SK-N-DZ (cell line): ENCODE data around the gene NGEF. TPM values are rescaled to one million over a fixed set of nuclear protein-coding genes. Genes with fewer than 3 reads are reported as not detected.
A peak's percentile ranks its signal among the peaks of the same experiment; 100 is the strongest.
"Not testable (repeated sequence)": the region's sequence is repeated elsewhere in the genome, so short reads cannot be mapped to it uniquely, and the experiment has no call there.

Experiments
- DNase-seq: peaks from one replicate; pipeline ENCODE4 v3.0.0-alpha.2; 2015; ENCODE audit warnings: low spot score
- polyA plus RNA-seq, 2 experiments: library from polyadenylated mRNA; depleted of rRNA; stranded (reverse); fragments of >200 nt; gene quantifications; 2 replicates each; pipeline ENCODE4 v1.2.3, GENCODE V29; 2014

Gene NGEF
- polyA plus RNA-seq (2014; cell fraction: cytosol; rRNA removed) = 0.56 and 1.4 TPM in 2 replicates
- polyA plus RNA-seq (2014; cell fraction: nucleus; rRNA removed) = 0.05 and 0.57 TPM in 2 replicates

DNA sequence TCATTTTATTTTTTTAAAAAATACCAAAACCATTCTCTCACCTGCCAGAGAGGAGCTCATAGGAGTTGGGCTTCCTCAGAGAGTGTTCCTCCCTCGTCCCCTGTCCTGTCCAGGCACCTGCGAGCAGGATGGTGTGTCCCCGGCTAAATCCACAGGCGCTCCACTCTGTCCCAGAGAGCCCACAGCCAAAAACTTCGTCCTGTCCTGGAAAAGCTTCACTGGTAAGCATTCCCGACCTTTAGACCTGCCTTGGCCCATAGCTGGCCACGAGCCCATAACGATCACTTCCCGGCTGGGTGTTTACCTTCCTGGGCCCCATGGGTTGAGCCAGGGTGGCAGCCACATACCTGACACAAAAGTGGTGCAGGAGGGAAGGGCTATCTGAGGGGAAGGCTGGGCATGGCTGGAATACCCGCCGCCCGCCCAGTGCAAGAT lies at the start of gene NGEF:
NGEF (minus strand) TSS at position 230 of the 435 bp plus-strand sequence. CDS start 38,366 bp downstream, outside the sequence.
- no peak for DNase-seq

DNA sequence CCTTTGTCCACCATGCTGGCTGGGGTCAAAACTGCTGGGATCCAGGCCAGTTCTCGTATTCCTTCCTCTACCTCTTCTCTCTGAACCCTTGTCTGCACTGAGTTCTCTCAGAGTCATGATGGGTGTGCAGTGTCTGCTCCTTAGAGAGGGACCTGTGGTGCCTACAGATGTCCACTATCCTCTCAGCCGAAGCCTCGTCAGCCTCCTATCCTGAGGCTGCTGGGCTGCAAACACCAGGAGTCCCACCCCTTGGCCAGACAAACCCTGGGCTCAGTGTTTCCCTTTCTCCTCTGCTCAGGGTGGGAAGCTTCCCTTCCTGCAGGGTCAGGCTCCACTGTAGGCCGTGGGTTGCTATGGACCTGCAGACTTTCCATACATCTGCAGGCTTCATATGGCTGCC lies 49.4 kb upstream of the NGEF start:
- DNase-seq = no peak

- DNase-seq = peak; percentile 9
Measured at GRCh38 chr2:233061591-233062450, 48.8 kb upstream of the NGEF start.

- no peak for DNase-seq
Measured at GRCh38 chr2:233060980-233061590, 48.0 kb upstream of the NGEF start.

DNA sequence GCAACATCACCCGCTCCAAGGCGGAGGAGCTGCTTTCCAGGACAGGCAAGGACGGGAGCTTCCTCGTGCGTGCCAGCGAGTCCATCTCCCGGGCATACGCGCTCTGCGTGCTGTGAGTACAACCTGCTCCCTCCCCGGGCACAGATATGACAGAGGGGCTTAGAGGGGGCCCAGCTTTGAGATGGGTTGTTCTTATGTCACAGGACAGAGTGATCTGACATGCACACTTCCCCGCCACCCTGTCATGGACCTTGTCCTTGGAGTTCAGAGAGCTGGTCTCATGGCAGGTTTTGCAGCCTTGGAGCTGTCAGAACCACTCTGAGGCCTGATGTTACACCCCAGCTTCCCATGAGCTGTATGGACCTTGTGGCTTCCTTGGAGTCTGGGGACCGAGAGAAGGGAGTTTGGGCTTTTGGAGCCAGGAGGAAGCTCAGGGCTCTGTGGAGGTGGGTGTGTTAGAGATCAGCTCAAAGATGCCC lies 47.5 kb upstream of the NGEF start:
- no peak for DNase-seq

DNA sequence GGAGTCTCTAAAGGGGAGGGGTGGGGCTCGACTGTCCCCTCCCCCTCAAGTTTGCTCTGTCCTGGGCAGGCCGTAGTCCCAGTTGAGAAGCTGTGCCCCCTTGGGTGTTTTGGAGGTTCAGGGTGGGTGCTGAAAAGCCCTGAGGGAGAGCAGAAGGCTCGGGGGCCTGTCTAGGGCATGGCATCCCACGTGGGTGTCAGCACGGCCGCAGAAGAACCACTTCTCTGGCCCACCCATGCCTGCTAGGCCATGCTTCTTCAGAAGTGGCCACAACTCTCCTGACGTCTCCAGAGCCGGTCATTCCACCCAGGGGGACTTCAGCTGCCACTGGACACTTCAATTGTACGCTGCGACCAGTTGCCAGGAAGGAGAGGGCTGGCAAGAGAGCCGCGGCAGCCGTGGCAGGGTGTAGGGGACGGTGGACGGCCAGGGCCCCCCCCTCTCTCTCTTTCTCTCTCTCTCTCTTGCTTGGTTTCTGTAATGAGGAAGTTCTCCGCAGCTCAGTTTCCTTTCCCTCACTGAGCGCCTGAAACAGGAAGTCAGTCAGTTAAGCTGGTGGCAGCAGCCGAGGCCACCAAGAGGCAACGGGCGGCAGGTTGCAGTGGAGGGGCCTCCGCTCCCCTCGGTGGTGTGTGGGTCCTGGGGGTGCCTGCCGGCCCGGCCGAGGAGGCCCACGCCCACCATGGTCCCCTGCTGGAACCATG lies 46.9 kb upstream of the NGEF start, which contains the start of gene INPP5D:
INPP5D (plus strand) TSS at position 546 of the 704 bp plus-strand sequence; CDS start at position 683, 137 bp downstream.
- no peak for DNase-seq

DNA sequence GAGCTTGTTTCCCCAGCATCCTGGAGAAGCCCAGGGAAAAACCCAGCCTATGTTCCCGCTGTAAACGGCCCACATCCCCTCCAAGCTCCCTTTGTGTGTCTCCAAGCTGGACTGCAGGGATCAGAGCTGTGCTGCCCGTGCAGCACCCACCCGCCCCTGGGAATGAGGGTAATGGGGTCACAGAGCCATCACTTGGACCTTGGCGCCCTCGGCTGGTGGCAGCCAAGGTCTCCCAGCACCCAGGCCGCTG lies 46.4 kb upstream of the NGEF start:
- DNase-seq = no peak

- no peak for DNase-seq
Measured at GRCh38 chr2:233058717-233059546, 45.9 kb upstream of the NGEF start.

DNA sequence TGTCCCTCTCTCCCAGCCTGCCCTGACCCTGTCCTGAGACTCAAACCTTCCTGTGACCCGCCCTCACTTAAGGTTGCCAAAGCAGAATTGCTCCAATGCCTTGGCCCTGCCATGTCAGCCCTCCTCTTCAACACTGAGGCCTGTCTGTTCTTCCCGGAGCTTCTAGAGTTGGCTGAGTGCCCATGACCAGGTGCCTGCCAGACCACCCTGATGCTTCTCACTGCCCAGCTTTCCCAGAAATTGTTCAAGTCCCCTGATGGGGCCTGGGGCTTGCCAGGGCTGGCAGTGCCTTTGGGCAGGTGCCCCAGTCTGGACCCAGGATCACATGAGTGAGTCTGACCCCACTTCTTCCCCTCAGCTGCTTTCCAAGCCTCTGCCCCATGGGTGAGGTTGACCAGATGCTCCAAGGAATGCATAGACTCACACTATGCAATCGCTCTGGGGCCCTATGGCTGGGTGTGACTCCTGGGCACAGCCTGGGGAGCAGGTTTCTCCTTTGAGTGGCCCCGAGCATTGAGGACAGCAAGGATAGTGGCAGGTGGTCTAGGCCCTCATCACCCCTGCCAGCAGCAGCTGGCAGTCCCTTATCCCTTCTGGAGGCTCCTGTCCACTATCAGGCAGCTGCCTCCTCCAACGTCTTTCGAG lies 44.0 kb upstream of the NGEF start:
- DNase-seq = no peak

DNA sequence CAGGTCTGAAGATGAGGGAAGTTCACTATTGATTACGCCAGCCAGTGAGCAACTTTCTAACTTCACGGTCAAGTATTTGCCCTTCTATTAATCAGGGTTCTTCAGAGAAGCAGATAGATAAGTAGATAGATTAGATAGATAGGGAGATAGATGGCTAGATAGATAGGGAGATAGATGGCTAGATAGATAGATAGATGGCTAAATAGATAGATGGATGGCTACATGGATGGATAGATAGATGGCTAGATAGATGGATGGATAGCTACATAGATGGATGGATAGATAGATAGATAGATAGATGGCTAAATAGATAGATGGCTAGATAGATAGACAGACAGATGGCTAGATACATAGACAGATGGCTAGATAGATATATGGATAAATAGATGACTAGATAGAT lies 42.3 kb upstream of the NGEF start:
- DNase-seq = no peak

DNA sequence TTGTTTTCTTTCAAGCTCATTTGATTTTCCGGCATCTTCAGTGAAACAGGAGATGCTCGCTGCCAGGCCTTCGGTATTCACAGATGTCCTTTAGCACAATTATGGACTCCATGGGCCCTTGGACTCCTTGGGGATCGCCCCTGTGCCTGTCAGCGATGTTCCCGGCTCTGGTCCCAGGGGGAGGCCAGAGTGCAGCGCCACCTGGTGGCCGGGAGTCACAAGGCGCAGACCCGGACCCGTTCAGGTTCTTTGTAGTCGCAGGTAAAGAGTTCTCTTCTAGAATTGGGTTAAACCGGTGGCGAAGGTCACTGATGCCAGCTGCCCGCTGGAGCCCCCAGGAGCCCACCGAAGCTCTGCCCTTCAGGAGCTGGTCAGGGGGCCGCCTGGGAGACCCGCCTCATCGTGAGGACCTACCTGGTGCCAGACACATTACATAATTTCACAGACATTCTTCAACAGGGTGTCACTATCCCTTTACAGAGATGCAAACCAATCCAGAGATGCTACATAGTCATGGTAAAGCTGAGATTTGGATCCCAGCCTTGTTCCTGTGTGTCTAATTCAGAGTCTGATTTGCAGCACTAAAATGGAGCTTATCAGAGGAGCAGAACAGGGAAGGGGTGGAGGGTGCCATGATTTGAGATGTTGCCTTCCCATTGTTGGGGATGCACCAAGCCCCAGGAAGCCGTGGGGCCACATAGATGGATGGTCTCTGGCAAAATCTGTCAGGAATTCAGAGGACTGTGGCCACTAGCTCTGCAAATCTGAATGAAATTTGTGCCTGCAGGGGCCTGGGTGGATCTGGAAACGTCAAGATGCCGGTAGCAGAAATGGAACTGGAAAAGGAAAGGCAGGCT lies 41.1 kb upstream of the NGEF start:
- DNase-seq = peak; percentile 12

- not testable (repeated sequence) for DNase-seq
Measured at GRCh38 chr2:233052517-233052916, 39.5 kb upstream of the NGEF start.

GRCh38 chr2:233051241-233052149 lies 38.4 kb upstream of the NGEF start:
- DNase-seq = no peak

DNA sequence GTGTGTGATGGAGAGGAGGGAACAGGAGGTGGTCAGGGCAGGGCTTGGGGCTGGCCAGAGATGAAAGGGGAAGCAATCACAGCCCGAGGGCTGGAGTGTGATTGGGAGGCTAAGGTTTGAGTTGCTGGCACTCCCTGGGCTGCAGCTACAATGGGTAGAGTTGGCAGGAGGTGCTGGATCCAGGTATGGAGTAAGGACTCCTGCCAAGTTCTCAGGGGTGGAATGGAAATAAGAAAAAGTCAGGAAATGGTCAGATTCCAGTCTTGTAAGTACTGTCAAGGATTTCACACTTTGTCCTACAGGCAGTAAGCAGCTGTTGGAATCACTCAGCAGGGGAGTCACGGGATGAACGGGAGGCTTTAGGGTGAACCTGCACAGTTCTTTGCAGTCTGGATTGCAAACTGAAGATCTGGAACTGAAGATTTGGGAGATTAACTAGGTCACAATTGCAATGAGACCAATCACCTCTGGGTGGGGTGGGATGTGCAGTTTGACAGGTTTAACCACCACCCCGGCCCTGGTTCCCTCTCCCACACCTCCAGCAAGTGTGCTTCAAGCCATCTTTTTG lies 36.2 kb upstream of the NGEF start:
- no peak for DNase-seq

- DNase-seq = no peak
Measured at GRCh38 chr2:233048569-233049193, 35.6 kb upstream of the NGEF start.

- DNase-seq = no peak
Measured at GRCh38 chr2:233047667-233048066, 34.6 kb upstream of the NGEF start.

DNA sequence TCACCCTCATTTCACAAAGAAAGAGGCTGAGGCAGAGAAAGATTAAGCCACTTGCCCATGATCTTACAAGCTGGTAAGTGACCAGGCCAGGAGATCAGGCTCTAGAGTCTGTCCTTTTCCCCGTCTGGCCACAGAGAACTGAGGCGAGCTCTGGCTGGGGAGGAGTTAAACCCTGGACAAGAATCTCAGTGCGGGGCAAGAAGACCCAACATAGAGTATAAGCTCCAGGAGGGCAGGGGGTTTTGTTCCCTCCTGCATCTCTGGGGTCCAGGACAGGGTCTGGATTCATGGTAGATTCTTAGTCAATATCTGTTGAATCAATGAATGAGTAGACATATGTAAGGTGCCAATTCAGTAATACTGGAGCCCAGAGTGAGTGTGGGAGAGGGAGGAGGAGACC lies 34.1 kb upstream of the NGEF start:
- no peak for DNase-seq
